Neural cell (in vitro differentiated cells): Measurements from ENCODE around the gene ACAN. TPM values are rescaled to one million over a fixed set of nuclear protein-coding genes. Genes with fewer than 3 reads are reported as not detected.

Experiments used
- H2AFZ ChIP-seq: fragments of 200-600, 300-800 bp; sonication (generic), shearing (Covaris generic); 2 replicates; pipeline ENCODE4 v1.6.0; 2014; ENCODE audit warnings: low read depth, mild to moderate bottlenecking, antibody characterized with exemption, low read length, moderate library complexity
- H3F3A ChIP-seq: fragments of 200-600 bp; shearing (Covaris generic); 2 replicates; pipeline ENCODE4 v1.6.1; 2016; ENCODE audit warnings: mild to moderate bottlenecking, moderate library complexity, mixed read lengths, antibody characterized with exemption, low read length; ENCODE audit not compliant: insufficient read depth, poor library complexity, severe bottlenecking
- H3K27ac ChIP-seq: fragments of 200-600, 300-800 bp; sonication (generic), shearing (Covaris generic); 2 replicates; pipeline ENCODE4 v1.5.1; 2014; ENCODE audit warnings: mild to moderate bottlenecking, low read length, moderate library complexity
- H3K27me3 ChIP-seq: fragments of 300-800, 200-600 bp; sonication (generic), shearing (Covaris generic); 2 replicates; pipeline ENCODE4 v1.6.0; 2014; ENCODE audit warnings: mild to moderate bottlenecking, low read depth, low read length, moderate library complexity; ENCODE audit not compliant: insufficient read depth
- H3K36me3 ChIP-seq: fragments of 300-800, 200-600 bp; sonication (generic), shearing (Covaris generic); 2 replicates; pipeline ENCODE4 v1.5.1; 2014; ENCODE audit warnings: mild to moderate bottlenecking, antibody characterized with exemption, low read length, moderate library complexity; ENCODE audit not compliant: insufficient read depth
- H3K4me2 ChIP-seq: fragments of 300-800, 200-600 bp; sonication (generic), shearing (Covaris generic); 2 replicates; pipeline ENCODE4 v1.6.0; 2014; ENCODE audit warnings: mild to moderate bottlenecking, low read length
- H3K4me3 ChIP-seq: fragments of 300-800, 200-600 bp; sonication (generic), shearing (Covaris generic); 2 replicates; pipeline ENCODE4 v1.5.1; 2014; ENCODE audit warnings: mild to moderate bottlenecking, low read length, moderate library complexity
- H3K79me2 ChIP-seq: fragments of 200-600 bp; shearing (Covaris generic); replicated peaks from 2 replicates; pipeline ENCODE4 v1.6.0; 2014; ENCODE audit warnings: mild to moderate bottlenecking, low read length, moderate library complexity; ENCODE audit not compliant: insufficient read depth
- H3K9ac ChIP-seq: fragments of 300-800, 200-600 bp; sonication (generic), shearing (Covaris generic); 2 replicates; pipeline ENCODE4 v1.6.1; 2016; ENCODE audit warnings: mild to moderate bottlenecking, low read length, mixed read lengths
- H3K9me2 ChIP-seq: fragments of 200-600 bp; shearing (Covaris generic); 2 replicates; pipeline ENCODE4 v1.6.1; 2016; ENCODE audit warnings: mild to moderate bottlenecking, low read length, mixed read lengths; ENCODE audit not compliant: insufficient read depth
- H3K9me3 ChIP-seq: fragments of 200-600, 300-800 bp; sonication (generic), shearing (Covaris generic); 2 replicates; pipeline ENCODE4 v1.6.1; 2016; ENCODE audit warnings: mild to moderate bottlenecking, mixed run types, low read length, moderate library complexity, mixed read lengths
- H4K20me1 ChIP-seq: fragments of 200-600 bp; shearing (Covaris generic); 2 replicates; pipeline ENCODE4 v1.6.1; 2016; ENCODE audit warnings: mild to moderate bottlenecking, mixed run types; ENCODE audit not compliant: insufficient read depth
- EP300 ChIP-seq: fragments of 450-650 bp; conservative IDR thresholded peaks from 2 replicates; pipeline ENCODE4 v1.6.1; 2014; ENCODE audit warnings: antibody characterized with exemption, mild to moderate bottlenecking, moderate library complexity; ENCODE audit not compliant: poor library complexity, severe bottlenecking
- EZH2 ChIP-seq: fragments of 200-600, 300-800 bp; shearing (Covaris generic), sonication (generic); IDR thresholded peaks from 2 replicates; pipeline ENCODE4 v1.6.1; 2014; ENCODE audit warnings: antibody characterized with exemption, low read length, borderline replicate concordance, mild to moderate bottlenecking; ENCODE audit not compliant: insufficient read depth, poor library complexity, severe bottlenecking
- MXI1 ChIP-seq: fragments of 450-650 bp; conservative IDR thresholded peaks from 2 replicates; pipeline ENCODE4 v1.6.1; 2014; ENCODE audit warnings: antibody characterized with exemption, mild to moderate bottlenecking; ENCODE audit not compliant: poor library complexity, severe bottlenecking
- POLR2AphosphoS5 ChIP-seq: IDR thresholded peaks from 2 replicates; pipeline ENCODE4 v1.6.1; 2012
- RAD21 ChIP-seq: fragments of 450-650 bp; conservative IDR thresholded peaks from 2 replicates; pipeline ENCODE4 v1.6.1; 2014; ENCODE audit warnings: antibody characterized with exemption, mild to moderate bottlenecking, moderate library complexity
- REST ChIP-seq: IDR thresholded peaks from 2 replicates; pipeline ENCODE4 v1.6.1; 2012; ENCODE audit warnings: borderline replicate concordance
- SMC3 ChIP-seq: fragments of 450-650 bp; conservative IDR thresholded peaks from 2 replicates; pipeline ENCODE4 v1.6.1; 2014; ENCODE audit warnings: antibody characterized with exemption, mild to moderate bottlenecking, moderate library complexity; ENCODE audit not compliant: poor library complexity
- TAF1 ChIP-seq: IDR thresholded peaks from 2 replicates; pipeline ENCODE4 v1.6.1; 2012; ENCODE audit warnings: low read depth
- polyA minus RNA-seq: library from RNA; depleted of rRNA, polyadenylated mRNA; stranded (reverse); fragments of >200 nt; gene quantifications from 2 replicates; pipeline ENCODE4 v1.2.3, GENCODE V29; 2014
- polyA plus RNA-seq: library from polyadenylated mRNA; depleted of rRNA; stranded (reverse); fragments of >200 nt; gene quantifications from 2 replicates; pipeline ENCODE4 v1.2.3, GENCODE V29; 2014
- TF ChIP-seq, protein P1 (sequence below): fragments of 450-650 bp; IDR thresholded peaks from 2 replicates; pipeline ENCODE4 v1.5.1; 2014; ENCODE audit warnings: antibody characterized with exemption, mild to moderate bottlenecking, moderate library complexity; ENCODE audit not compliant: poor library complexity, severe bottlenecking

The ACAN gene
- not detected in 2 replicates for polyA plus RNA-seq
- not detected in 2 replicates for polyA minus RNA-seq

DNA sequence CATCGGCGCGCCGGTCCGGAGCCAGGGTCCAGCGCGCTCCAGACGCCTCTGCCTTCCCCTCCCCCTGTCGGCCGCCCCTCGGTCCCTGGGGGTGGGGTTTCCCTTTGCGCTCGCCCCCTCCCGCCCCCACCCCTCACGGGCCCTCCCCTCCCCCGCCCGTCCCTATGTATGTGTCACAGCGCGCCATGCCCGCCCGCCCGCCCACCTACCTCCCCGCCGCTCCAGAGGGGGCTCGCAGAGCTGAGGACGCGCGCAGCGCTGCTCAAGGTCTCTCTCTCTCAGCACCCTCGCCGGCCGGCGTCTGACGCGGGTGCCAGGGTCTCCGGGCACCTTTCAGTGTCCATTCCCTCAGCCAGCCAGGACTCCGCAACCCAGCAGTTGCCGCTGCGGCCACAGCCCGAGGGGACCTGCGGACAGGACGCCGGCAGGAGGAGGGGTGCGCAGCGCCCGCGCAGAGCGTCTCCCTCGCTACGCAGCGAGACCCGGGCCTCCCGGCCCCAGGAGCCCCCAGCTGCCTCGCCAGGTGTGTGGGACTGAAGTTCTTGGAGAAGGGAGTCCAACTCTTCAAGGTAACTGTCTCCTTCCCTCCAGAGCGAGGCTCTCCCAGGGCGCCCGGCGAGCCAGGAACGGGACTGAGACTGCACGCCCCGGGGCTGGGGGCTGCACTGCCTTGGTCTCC, at the start of gene ACAN:
ACAN (plus strand) TSS at position 196 of the 679 bp plus-strand sequence. CDS start 32,771 bp downstream, outside the sequence.
- Histone ChIP-seq H3K27me3 (peaks cover 42% of the 10 kb centered on the region), H3K36me3 (no peaks in the 10 kb centered on the region), H3K79me2 (no peaks in the 10 kb centered on the region), H3K4me3 (peak within 1 kb of the TSS; percentile 81), H3K9ac (peak within 1 kb of the TSS; percentile 44), H3K9me3 (no peaks in the 10 kb centered on the region), H3K4me2 (no peak within 1 kb of the TSS), H3F3A (no peaks in the 10 kb centered on the region), H4K20me1 (no peaks in the 10 kb centered on the region), H3K27ac (no peak within 1 kb of the TSS), H3K9me2 (no peaks in the 10 kb centered on the region), H2AFZ (no peak within 1 kb of the TSS)
- TF ChIP-seq EZH2: no peak
- TF ChIP-seq POLR2AphosphoS5: no peak
- no peak for TF ChIP-seq MXI1
- TF ChIP-seq REST: no peak
- TF ChIP-seq, protein P1, sequence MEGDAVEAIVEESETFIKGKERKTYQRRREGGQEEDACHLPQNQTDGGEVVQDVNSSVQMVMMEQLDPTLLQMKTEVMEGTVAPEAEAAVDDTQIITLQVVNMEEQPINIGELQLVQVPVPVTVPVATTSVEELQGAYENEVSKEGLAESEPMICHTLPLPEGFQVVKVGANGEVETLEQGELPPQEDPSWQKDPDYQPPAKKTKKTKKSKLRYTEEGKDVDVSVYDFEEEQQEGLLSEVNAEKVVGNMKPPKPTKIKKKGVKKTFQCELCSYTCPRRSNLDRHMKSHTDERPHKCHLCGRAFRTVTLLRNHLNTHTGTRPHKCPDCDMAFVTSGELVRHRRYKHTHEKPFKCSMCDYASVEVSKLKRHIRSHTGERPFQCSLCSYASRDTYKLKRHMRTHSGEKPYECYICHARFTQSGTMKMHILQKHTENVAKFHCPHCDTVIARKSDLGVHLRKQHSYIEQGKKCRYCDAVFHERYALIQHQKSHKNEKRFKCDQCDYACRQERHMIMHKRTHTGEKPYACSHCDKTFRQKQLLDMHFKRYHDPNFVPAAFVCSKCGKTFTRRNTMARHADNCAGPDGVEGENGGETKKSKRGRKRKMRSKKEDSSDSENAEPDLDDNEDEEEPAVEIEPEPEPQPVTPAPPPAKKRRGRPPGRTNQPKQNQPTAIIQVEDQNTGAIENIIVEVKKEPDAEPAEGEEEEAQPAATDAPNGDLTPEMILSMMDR: no peak
- no peak for TF ChIP-seq RAD21
- TF ChIP-seq EP300: no peak
- TF ChIP-seq TAF1: no peak
- TF ChIP-seq SMC3: no peak

DNA sequence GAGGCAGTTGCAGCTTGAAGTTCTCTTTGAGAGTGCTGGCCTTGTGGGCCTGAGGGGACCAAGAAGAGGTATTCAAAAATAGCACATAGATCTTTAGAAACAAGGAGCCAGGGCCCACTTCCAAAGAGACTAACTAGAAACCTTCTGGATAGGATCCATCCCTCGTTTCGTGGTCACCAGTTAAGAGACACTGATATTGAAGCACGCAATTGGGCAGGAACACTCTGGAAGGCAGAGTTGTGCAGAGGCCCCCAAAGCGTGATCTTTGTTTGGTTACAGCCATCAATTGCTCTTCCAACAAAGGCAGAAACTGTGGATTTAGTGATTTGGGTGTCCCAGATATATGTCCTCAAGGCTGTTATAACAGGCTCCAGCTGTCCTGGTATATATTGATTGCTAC, 46.7 kb upstream of the ACAN start:
- no peaks in the 10 kb centered on the region for H4K20me1 ChIP-seq
- H3K4me2 ChIP-seq: no peak overlapping the region
- no peak overlapping the region for H2AFZ ChIP-seq
- H3K27me3 ChIP-seq: no peaks in the 10 kb centered on the region
- no peaks in the 10 kb centered on the region for H3K9me3 ChIP-seq
- no peaks in the 10 kb centered on the region for H3F3A ChIP-seq
- no peaks in the 10 kb centered on the region for H3K9me2 ChIP-seq
- no peak overlapping the region for H3K27ac ChIP-seq
- no peak for TF ChIP-seq POLR2AphosphoS5
- no peak for TF ChIP-seq EP300
- TF ChIP-seq, protein P1: no peak
- no peak for TF ChIP-seq REST
- no peak for TF ChIP-seq EZH2
- no peak for TF ChIP-seq TAF1
- TF ChIP-seq RAD21: no peak
- TF ChIP-seq MXI1: no peak
- no peak for TF ChIP-seq SMC3
- no peak overlapping the region for H3K4me3 ChIP-seq
- H3K79me2 ChIP-seq: no peaks in the 10 kb centered on the region
- H3K9ac ChIP-seq: no peak overlapping the region
- no peaks in the 10 kb centered on the region for H3K36me3 ChIP-seq
